Stimulated activated CD4-positive, alpha-beta T cell treated with anti-CD3 and anti-CD28 coated beads, Interleukin-15, amount 100 ng/mL, for 24 hours (primary cell): ENCODE measurements around the gene RGS12.

Source experiments
- DNase-seq: peaks from one replicate; pipeline ENCODE4 v3.0.0-alpha.2; 2020

RGS12 gene

GRCh38 chr4:3292571-3293400, at the start of gene RGS12:
Gene RGS12, plus strand, starts transcription at chr4:3293021. Its CDS starts 23,150 bp downstream, at chr4:3316171.
- DNase-seq = peak; percentile 95

GRCh38 chr4:3243136-3243780, 49.6 kb upstream of the RGS12 start:
- DNase-seq = no peak

- no peak for DNase-seq
Measured at GRCh38 chr4:3244002-3244401, 48.8 kb upstream of the RGS12 start.

- DNase-seq = no peak
Measured at GRCh38 chr4:3244747-3245146, 48.1 kb upstream of the RGS12 start.

GRCh38 chr4:3245676-3246075, 47.1 kb upstream of the RGS12 start:
- DNase-seq = no peak

- DNase-seq = no peak
Measured at GRCh38 chr4:3246458-3247398, 46.1 kb upstream of the RGS12 start.

GRCh38 chr4:3247399-3248177, 45.2 kb upstream of the RGS12 start:
- no peak for DNase-seq

GRCh38 chr4:3248178-3248480, 44.7 kb upstream of the RGS12 start:
- no peak for DNase-seq

- DNase-seq = no peak
Measured at GRCh38 chr4:3248811-3249661, 43.8 kb upstream of the RGS12 start, which contains the start of gene MSANTD1. Gene MSANTD1, plus strand, starts transcription at chr4:3249159. Its CDS starts 64 bp downstream, at chr4:3249223.

- DNase-seq = no peak
Measured at GRCh38 chr4:3249711-3250437, 42.9 kb upstream of the RGS12 start.

- no peak for DNase-seq
Measured at GRCh38 chr4:3250438-3250955, 42.3 kb upstream of the RGS12 start.

GRCh38 chr4:3250956-3251690, 41.7 kb upstream of the RGS12 start:
- no peak for DNase-seq

GRCh38 chr4:3251691-3252479, 40.9 kb upstream of the RGS12 start:
- DNase-seq = no peak

GRCh38 chr4:3252480-3252828, 40.4 kb upstream of the RGS12 start:
- no peak for DNase-seq

GRCh38 chr4:3252831-3253641, 39.8 kb upstream of the RGS12 start:
- no peak for DNase-seq

- no peak for DNase-seq
Measured at GRCh38 chr4:3253808-3254207, 39.0 kb upstream of the RGS12 start.

- no peak for DNase-seq
Measured at GRCh38 chr4:3254302-3255131, 38.3 kb upstream of the RGS12 start.
